ENCODE results near the gene PACS1. TPM values are rescaled to one million over a fixed set of nuclear protein-coding genes. Genes with fewer than 3 reads are reported as not detected.

The PACS1 gene
- total RNA-seq, 1 donor from 2014 or later: 121 TPM

DNA sequence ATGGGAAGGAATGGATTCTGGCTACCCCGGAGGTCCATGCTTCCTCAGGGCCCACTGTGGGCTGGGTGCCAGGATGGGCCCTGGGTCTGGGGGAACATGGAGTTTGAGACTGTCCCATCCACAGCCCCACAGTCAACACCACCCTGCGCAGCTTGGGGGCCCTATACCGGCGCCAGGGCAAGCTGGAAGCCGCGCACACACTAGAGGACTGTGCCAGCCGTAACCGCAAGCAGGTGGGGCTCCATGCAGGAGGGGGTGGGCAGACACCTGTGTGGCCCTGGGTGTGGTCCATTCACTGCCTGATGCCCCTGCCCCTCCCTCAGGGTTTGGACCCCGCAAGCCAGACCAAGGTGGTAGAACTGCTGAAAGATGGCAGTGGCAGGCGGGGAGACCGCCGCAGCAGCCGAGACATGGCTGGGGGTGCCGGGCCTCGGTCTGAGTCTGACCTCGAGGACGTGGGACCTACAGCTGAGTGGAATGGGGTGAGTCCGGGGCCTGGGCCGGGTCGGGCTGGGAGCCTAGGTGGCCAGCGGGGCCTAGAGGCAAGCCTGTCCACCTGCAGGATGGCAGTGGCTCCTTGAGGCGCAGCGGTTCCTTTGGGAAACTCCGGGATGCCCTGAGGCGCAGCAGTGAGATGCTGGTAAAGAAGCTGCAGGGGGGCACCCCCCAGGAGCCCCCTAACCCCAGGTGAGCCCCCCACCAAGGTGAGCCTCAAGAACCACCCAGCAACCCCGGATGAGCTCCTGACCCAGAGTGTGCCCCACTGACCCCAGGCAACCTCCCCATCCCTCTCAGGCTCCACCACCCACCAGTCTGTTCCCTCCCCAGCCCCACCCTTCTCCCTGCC lies 195.7 kb downstream of the PACS1 start:
- DNase-seq: no peak
- H3K4me1 Mint-ChIP-seq: peaks cover 28% of the 10 kb centered on the region
- intact Hi-C loops (cut with micrococcal nuclease): loop anchor here (5.0 kb wide), 3 partner anchors 553 to 1542 kb away; partner anchors contain the start of genes KAT5 and PC
- H3K36me3 Mint-ChIP-seq (ENCODE audit: low read depth): peaks cover 55% of the 10 kb centered on the region
- ChIA-PET POLR2A (no interaction called here), CTCF (no interaction called here)
- H3K27me3 Mint-ChIP-seq: no peaks in the 10 kb centered on the region
- ATAC-seq (ENCODE audit: low read depth): no peak
- no peak overlapping the region for H3K27ac Mint-ChIP-seq
- H3K9me3 Mint-ChIP-seq: no peaks in the 10 kb centered on the region
- no peak for TF ChIP-seq CTCF (IDR thresholded peaks at IDR 0.05)
- H3K4me3 Mint-ChIP-seq: no peak overlapping the region

DNA sequence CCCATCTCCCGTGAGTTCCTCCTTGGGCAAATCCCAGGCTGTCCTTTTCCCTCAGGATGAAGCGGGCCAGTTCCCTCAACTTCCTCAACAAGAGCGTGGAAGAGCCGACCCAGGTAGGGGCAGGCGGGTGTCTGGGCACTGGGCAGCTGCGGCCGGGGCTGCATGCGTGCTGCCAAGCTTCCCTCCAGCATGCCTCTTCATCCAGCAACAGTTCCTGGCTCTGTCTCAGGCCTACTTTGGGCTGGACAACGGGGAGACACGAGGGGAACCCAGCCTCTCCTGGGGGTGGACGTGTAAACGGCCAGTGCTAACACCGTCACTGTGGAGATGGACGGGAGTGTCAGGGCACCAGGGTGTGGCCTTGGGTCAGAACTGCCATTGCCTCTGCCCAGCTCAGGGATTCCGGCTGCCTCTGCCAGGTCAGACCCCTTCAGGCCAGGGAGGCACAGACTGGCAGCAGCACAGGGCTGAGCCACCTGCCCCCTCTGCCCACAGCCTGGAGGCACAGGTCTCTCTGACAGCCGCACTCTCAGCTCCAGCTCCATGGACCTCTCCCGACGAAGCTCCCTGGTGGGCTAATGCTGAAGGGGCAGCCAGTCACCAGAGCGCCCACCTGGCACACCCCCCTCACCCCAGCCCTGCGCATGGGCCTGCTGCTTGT lies 196.4 kb downstream of the PACS1 start:
- ChIA-PET POLR2A (interaction anchor here (2.8 kb wide), 1 partner anchor 23 kb away, joined by 42 read pairs; the partner anchor contains the start of genes TMEM151A and YIF1A), CTCF (interaction anchor here (1.0 kb wide), 1 partner anchor 10 kb away, joined by 6 read pairs; no protein-coding TSS in a partner anchor)
- Mint-ChIP-seq H3K27ac (peak overlapping the region; percentile 97), H3K9me3 (no peaks in the 10 kb centered on the region), H3K36me3 (ENCODE audit: low read depth) (peaks cover 51% of the 10 kb centered on the region), H3K4me3 (peak overlapping the region; percentile 90), H3K4me1 (peaks cover 30% of the 10 kb centered on the region), H3K27me3 (no peaks in the 10 kb centered on the region)
- DNase-seq: no peak
- ATAC-seq (ENCODE audit: low read depth): no peak
- intact Hi-C loops (cut with micrococcal nuclease): loop anchor here (1.0 to 5.0 kb wide), 4 partner anchors 44 to 1541 kb away; partner anchors contain the start of genes KAT5 and PC
- no peak for TF ChIP-seq CTCF (IDR thresholded peaks at IDR 0.05)

DNA sequence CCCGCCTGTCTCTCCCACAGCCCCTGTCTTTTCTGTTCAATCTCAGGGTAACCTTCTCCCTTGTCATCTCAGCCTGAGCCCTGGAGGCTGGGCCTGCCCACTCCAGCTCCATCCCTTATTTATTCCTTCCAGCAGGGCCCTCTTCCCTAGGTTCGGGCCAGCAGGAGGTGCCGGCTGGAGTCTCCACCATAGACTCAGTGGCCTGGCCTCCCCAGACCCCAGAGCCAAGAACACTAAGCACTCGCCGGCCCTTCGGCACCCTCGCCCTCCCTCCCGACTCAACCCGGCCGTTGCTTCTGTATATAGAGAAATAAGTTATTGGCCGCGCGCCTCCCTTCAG lies 196.9 kb downstream of the PACS1 start:
- Mint-ChIP-seq H3K9me3 (no peaks in the 10 kb centered on the region), H3K27ac (peak overlapping the region; percentile 97), H3K4me1 (peaks cover 32% of the 10 kb centered on the region), H3K4me3 (peak overlapping the region; percentile 90), H3K27me3 (no peaks in the 10 kb centered on the region), H3K36me3 (ENCODE audit: low read depth) (peaks cover 53% of the 10 kb centered on the region)
- ChIA-PET POLR2A (interaction anchor here (0.8 to 3.8 kb wide), 16 partner anchors 14 to 475 kb away, joined by 3 to 50 read pairs (median 6); partner anchors contain the start of genes BANF1, CCDC85B, CFL1 and EIF1AD), CTCF (interaction anchor here (1.0 to 2.4 kb wide), 2 partner anchors 11 to 15 kb away, joined by 6 to 14 read pairs; no protein-coding TSS in a partner anchor)
- TF ChIP-seq CTCF (IDR thresholded peaks at IDR 0.05): no peak
- intact Hi-C loops (cut with micrococcal nuclease): loop anchor here (1.0 to 5.0 kb wide), 4 partner anchors 45 to 1540 kb away; partner anchors contain the start of genes KAT5 and PC
- DNase-seq: no peak
- ATAC-seq (ENCODE audit: low read depth): no peak

- TF ChIP-seq CTCF (IDR thresholded peaks at IDR 0.05): no peak
- ChIA-PET CTCF (interaction anchor here (0.7 to 2.4 kb wide), 3 partner anchors 11 to 951 kb away, joined by 3 to 14 read pairs (median 6); no protein-coding TSS in a partner anchor), POLR2A (interaction anchor here (0.6 to 3.8 kb wide), 29 partner anchors 10 to 1950 kb away, joined by 3 to 50 read pairs (median 5); partner anchors contain the start of genes BANF1, BRMS1, CCDC85B and CFL1)
- peaks cover 53% of the 10 kb centered on the region for H3K36me3 Mint-ChIP-seq (ENCODE audit: low read depth)
- ATAC-seq (ENCODE audit: low read depth): peak; percentile 66
- peak overlapping the region; percentile 90 for H3K4me3 Mint-ChIP-seq
- H3K27me3 Mint-ChIP-seq: no peaks in the 10 kb centered on the region
- DNase-seq: peak; percentile 81
- intact Hi-C loops (cut with micrococcal nuclease): loop anchor here (1.0 to 5.0 kb wide), 11 partner anchors 11 to 1540 kb away; partner anchors contain the start of genes CFL1, CNIH2, FIBP and KAT5
- no peaks in the 10 kb centered on the region for H3K9me3 Mint-ChIP-seq
- peak overlapping the region; percentile 97 for H3K27ac Mint-ChIP-seq
- peaks cover 32% of the 10 kb centered on the region for H3K4me1 Mint-ChIP-seq
These were observed 197.5 kb downstream of the PACS1 start for GRCh38 chr11:66267379-66268243.

All from activated B cell treated with CpG ODN at 0.5 μM for 24 hours (primary cell).